Stimulated activated CD4-positive, alpha-beta T cell treated with anti-CD3 and anti-CD28 coated beads, TNF-alpha, amount 100 ng/mL, for 4 hours (primary cell): Measurements from ENCODE around the gene EDARADD.

Experiments used
- DNase-seq, 3 experiments: peaks; one replicate each; pipeline ENCODE4 v3.0.0-alpha.2; 2020; ENCODE audit warnings: low read depth in 3 of 3

Gene EDARADD

GRCh38 chr1:236392182-236392581, 1.9 kb upstream of the EDARADD start:
- no peak for DNase-seq

GRCh38 chr1:236394879-236395229, 768 bp downstream of the EDARADD start:
- no peak for DNase-seq

- DNase-seq = peak in 2 of 3 experiments; percentile 5 to 12
Measured at GRCh38 chr1:236395230-236395946, 1.3 kb downstream of the EDARADD start.

- DNase-seq = no peak
Measured at GRCh38 chr1:236395947-236396664, 2.0 kb downstream of the EDARADD start.

GRCh38 chr1:236396665-236397043, 2.6 kb downstream of the EDARADD start:
- DNase-seq = no peak

GRCh38 chr1:236397173-236397759, 3.2 kb downstream of the EDARADD start:
- DNase-seq = no peak

GRCh38 chr1:236398538-236398937, 4.5 kb downstream of the EDARADD start:
- DNase-seq = no peak

- DNase-seq = no peak
Measured at GRCh38 chr1:236400061-236400603, 6.0 kb downstream of the EDARADD start.

- DNase-seq = no peak
Measured at GRCh38 chr1:236401698-236402097, 7.6 kb downstream of the EDARADD start.

GRCh38 chr1:236403905-236404696, 10.0 kb downstream of the EDARADD start:
- no peak for DNase-seq

- no peak for DNase-seq
Measured at GRCh38 chr1:236407059-236407458, 13.0 kb downstream of the EDARADD start.

GRCh38 chr1:236413688-236414087, 19.6 kb downstream of the EDARADD start:
- no peak for DNase-seq

- no peak for DNase-seq
Measured at GRCh38 chr1:236416165-236416564, 22.1 kb downstream of the EDARADD start.

GRCh38 chr1:236417336-236417735, 23.2 kb downstream of the EDARADD start:
- no peak for DNase-seq

GRCh38 chr1:236419502-236419901, 25.4 kb downstream of the EDARADD start:
- DNase-seq = no peak

- no peak for DNase-seq
Measured at GRCh38 chr1:236421022-236421421, 26.9 kb downstream of the EDARADD start.

GRCh38 chr1:236421850-236422516, 27.9 kb downstream of the EDARADD start:
- no peak for DNase-seq

- DNase-seq = no peak
Measured at GRCh38 chr1:236422517-236422876, 28.4 kb downstream of the EDARADD start.

GRCh38 chr1:236425031-236425663, 31.1 kb downstream of the EDARADD start:
- no peak for DNase-seq

GRCh38 chr1:236426215-236426614, 32.1 kb downstream of the EDARADD start:
- DNase-seq = no peak

- no peak for DNase-seq
Measured at GRCh38 chr1:236429715-236430274, 35.7 kb downstream of the EDARADD start.
